ENCODE measurements around the gene SHISA8. TPM values are rescaled to one million over a fixed set of nuclear protein-coding genes. Genes with fewer than 3 reads are reported as not detected.

SHISA8 gene
- total RNA-seq, 2 donors from 2014 or later: not detected

- no peaks in the 10 kb centered on the region for H3K27me3 ChIP-seq
- no peaks in the 10 kb centered on the region for H3K9me3 ChIP-seq
- ATAC-seq (no peak), DNase-seq (no peak)
- no peak overlapping the region for H3K4me3 ChIP-seq
- TF ChIP-seq POLR2A (IDR thresholded peaks at IDR 0.05) (no peak), CTCF (IDR thresholded peaks at IDR 0.05) (no peak)
- no peak overlapping the region for H3K27ac ChIP-seq
- H3K4me1 ChIP-seq: no peaks in the 10 kb centered on the region
- intact Hi-C loops (cut with DNase I): no loop called here
- WGBS, 2 donors: 94 to 100% methylated on average over 2 of the region's 2 CpGs
- peaks cover 11 to 45% of the 10 kb centered on the region in 2 donors for H3K36me3 ChIP-seq (replicated peaks in 1 of 2; ENCODE audit: insufficient read depth in 1 of 2, low read depth in 2 of 2)
Observed at GRCh38 chr22:41883400-41883799, 31.5 kb downstream of the SHISA8 start.

GRCh38 chr22:41880653-41881052 is 34.2 kb downstream of the SHISA8 start:
- no peak for TF ChIP-seq CTCF (IDR thresholded peaks at IDR 0.05)
- no peak for TF ChIP-seq POLR2A (IDR thresholded peaks at IDR 0.05)
- ATAC-seq (no peak), DNase-seq (no peak)
- Histone ChIP-seq H3K36me3 (replicated peaks in 1 of 2; ENCODE audit: insufficient read depth in 1 of 2, low read depth in 2 of 2) (peaks cover 11 to 50% of the 10 kb centered on the region in 2 donors), H3K4me3 (no peak overlapping the region), H3K27ac (no peak overlapping the region), H3K27me3 (no peaks in the 10 kb centered on the region), H3K4me1 (no peaks in the 10 kb centered on the region), H3K9me3 (no peaks in the 10 kb centered on the region)
- intact Hi-C loops (cut with DNase I): no loop called here
- 93 to 94% methylated on average over 6 to 16 of the region's 16 CpGs for WGBS, 2 donors

- Histone ChIP-seq H3K9me3 (no peaks in the 10 kb centered on the region), H3K36me3 (replicated peaks in 1 of 2; ENCODE audit: insufficient read depth in 1 of 2, low read depth in 2 of 2) (peaks cover 8 to 28% of the 10 kb centered on the region in 2 donors), H3K27me3 (no peaks in the 10 kb centered on the region), H3K4me3 (no peak overlapping the region), H3K4me1 (no peaks in the 10 kb centered on the region), H3K27ac (no peak overlapping the region)
- ATAC-seq: no peak
- TF ChIP-seq POLR2A (IDR thresholded peaks at IDR 0.05) (no peak), CTCF (IDR thresholded peaks at IDR 0.05) (no peak)
- intact Hi-C loops (cut with DNase I): no loop called here
- DNase-seq: no peak
Observed at GRCh38 chr22:41876675-41877074, 38.2 kb downstream of the SHISA8 start.

- Histone ChIP-seq H3K4me3 (no peak overlapping the region), H3K9me3 (no peaks in the 10 kb centered on the region), H3K4me1 (no peaks in the 10 kb centered on the region), H3K27me3 (no peaks in the 10 kb centered on the region), H3K27ac (no peak overlapping the region), H3K36me3 (replicated peaks in 1 of 2; ENCODE audit: insufficient read depth in 1 of 2, low read depth in 2 of 2) (peaks cover 7 to 26% of the 10 kb centered on the region in 2 donors)
- TF ChIP-seq CTCF (IDR thresholded peaks at IDR 0.05): no peak
- TF ChIP-seq POLR2A (IDR thresholded peaks at IDR 0.05): no peak
- WGBS, 2 donors: 95 to 98% methylated on average over 3 of the region's 3 CpGs
- intact Hi-C loops (cut with DNase I): no loop called here
- DNase-seq (no peak), ATAC-seq (no peak)
Observed at GRCh38 chr22:41876275-41876674, 38.6 kb downstream of the SHISA8 start.

- ATAC-seq (no peak), DNase-seq (no peak)
- no peaks in the 10 kb centered on the region for H3K9me3 ChIP-seq
- TF ChIP-seq CTCF (IDR thresholded peaks at IDR 0.05): no peak
- no peak for TF ChIP-seq POLR2A (IDR thresholded peaks at IDR 0.05)
- no peak overlapping the region for H3K27ac ChIP-seq
- no peaks in the 10 kb centered on the region for H3K27me3 ChIP-seq
- intact Hi-C loops (cut with DNase I): no loop called here
- H3K4me1 ChIP-seq: no peaks in the 10 kb centered on the region
- H3K36me3 ChIP-seq (replicated peaks in 1 of 2; ENCODE audit: insufficient read depth in 1 of 2, low read depth in 2 of 2): peaks cover 3 to 24% of the 10 kb centered on the region in 2 donors
- H3K4me3 ChIP-seq: no peak overlapping the region
- 83 to 94% methylated on average over 9 to 10 of the region's 10 CpGs for WGBS, 2 donors
Observed at GRCh38 chr22:41875531-41876270, 39.2 kb downstream of the SHISA8 start.
